ENCODE data around the gene RAB31. TPM values are rescaled to one million over a fixed set of nuclear protein-coding genes. Genes with fewer than 3 reads are reported as not detected.

Gene RAB31
- total and polyA plus RNA-seq, 2 of the 13 experiments (the other 11 are each of a cell fraction or from before 2014, with no cell fraction given): 1.1 to 1.7 TPM

DNA sequence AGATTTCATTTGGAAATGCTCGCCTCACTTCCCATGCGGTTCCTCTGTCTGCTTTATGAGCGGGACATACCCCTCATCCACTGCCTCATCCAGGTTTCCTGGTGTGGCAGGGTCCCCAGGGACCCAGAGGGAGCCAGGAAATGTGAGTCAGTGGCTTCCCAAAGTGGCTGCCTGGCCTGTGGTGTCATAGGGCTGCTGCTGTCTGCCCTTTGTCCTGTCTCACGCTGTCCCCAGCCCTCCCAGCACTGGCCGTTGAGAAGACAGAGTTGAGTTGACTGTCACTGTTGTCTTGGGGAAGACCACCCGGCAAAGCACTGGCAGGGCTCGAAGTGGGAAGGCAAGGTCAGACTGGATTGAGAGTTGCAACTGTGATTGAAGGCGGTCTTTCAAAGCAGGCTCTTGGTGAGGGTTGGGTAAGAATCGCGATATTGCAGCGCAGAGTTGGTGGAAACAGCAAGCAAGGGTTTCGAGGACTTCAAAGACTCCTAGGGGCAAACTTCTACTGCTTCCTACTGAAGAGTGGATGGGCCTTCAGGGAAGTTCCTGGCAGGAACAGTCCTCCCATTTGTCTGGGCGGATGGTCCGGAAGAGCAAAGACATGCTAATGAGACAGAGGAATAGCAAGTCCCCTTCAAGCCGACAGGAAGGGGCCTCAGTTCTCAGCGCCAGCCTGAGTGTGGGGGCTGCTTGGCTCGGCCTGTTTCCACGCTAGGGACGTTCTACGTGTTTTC lies 33.9 kb downstream of the RAB31 start (continued):
- no peak for TF ChIP-seq NKX3-1 (CRISPR knock-in tag; IDR thresholded peaks at IDR 0.05)
- no peak for TF ChIP-seq ZNF766 (CRISPR knock-in tag; IDR thresholded peaks at IDR 0.05; ENCODE audit: borderline replicate concordance)
- TF ChIP-seq NR2F6 (IDR thresholded peaks at IDR 0.05): no peak
- TF ChIP-seq NR2F6 (CRISPR knock-in tag; IDR thresholded peaks at IDR 0.05): 0 out of 2 replicates have a peak, but pooled peaks have one; percentile 22
- TF ChIP-seq, protein P1, sequence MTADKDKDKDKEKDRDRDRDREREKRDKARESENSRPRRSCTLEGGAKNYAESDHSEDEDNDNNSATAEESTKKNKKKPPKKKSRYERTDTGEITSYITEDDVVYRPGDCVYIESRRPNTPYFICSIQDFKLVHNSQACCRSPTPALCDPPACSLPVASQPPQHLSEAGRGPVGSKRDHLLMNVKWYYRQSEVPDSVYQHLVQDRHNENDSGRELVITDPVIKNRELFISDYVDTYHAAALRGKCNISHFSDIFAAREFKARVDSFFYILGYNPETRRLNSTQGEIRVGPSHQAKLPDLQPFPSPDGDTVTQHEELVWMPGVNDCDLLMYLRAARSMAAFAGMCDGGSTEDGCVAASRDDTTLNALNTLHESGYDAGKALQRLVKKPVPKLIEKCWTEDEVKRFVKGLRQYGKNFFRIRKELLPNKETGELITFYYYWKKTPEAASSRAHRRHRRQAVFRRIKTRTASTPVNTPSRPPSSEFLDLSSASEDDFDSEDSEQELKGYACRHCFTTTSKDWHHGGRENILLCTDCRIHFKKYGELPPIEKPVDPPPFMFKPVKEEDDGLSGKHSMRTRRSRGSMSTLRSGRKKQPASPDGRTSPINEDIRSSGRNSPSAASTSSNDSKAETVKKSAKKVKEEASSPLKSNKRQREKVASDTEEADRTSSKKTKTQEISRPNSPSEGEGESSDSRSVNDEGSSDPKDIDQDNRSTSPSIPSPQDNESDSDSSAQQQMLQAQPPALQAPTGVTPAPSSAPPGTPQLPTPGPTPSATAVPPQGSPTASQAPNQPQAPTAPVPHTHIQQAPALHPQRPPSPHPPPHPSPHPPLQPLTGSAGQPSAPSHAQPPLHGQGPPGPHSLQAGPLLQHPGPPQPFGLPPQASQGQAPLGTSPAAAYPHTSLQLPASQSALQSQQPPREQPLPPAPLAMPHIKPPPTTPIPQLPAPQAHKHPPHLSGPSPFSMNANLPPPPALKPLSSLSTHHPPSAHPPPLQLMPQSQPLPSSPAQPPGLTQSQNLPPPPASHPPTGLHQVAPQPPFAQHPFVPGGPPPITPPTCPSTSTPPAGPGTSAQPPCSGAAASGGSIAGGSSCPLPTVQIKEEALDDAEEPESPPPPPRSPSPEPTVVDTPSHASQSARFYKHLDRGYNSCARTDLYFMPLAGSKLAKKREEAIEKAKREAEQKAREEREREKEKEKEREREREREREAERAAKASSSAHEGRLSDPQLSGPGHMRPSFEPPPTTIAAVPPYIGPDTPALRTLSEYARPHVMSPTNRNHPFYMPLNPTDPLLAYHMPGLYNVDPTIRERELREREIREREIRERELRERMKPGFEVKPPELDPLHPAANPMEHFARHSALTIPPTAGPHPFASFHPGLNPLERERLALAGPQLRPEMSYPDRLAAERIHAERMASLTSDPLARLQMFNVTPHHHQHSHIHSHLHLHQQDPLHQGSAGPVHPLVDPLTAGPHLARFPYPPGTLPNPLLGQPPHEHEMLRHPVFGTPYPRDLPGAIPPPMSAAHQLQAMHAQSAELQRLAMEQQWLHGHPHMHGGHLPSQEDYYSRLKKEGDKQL (CRISPR knock-in tag; IDR thresholded peaks at IDR 0.05; ENCODE audit: low read depth): no peak
- TF ChIP-seq ZNF367 (CRISPR knock-in tag; IDR thresholded peaks at IDR 0.05; ENCODE audit: borderline replicate concordance): no peak
- no peak for TF ChIP-seq ZNF343 (CRISPR knock-in tag; IDR thresholded peaks at IDR 0.05)
- TF ChIP-seq, protein P2, sequence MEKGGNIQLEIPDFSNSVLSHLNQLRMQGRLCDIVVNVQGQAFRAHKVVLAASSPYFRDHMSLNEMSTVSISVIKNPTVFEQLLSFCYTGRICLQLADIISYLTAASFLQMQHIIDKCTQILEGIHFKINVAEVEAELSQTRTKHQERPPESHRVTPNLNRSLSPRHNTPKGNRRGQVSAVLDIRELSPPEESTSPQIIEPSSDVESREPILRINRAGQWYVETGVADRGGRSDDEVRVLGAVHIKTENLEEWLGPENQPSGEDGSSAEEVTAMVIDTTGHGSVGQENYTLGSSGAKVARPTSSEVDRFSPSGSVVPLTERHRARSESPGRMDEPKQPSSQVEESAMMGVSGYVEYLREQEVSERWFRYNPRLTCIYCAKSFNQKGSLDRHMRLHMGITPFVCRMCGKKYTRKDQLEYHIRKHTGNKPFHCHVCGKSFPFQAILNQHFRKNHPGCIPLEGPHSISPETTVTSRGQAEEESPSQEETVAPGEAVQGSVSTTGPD (CRISPR knock-in tag; IDR thresholded peaks at IDR 0.05): no peak
- TF ChIP-seq TBP (CRISPR knock-in tag; IDR thresholded peaks at IDR 0.05): no peak
- TF ChIP-seq MTF1 (CRISPR knock-in tag; IDR thresholded peaks at IDR 0.05): no peak
